ENCODE results near the gene NT5C3B.
"Not testable (repeated sequence)": the region's sequence is repeated elsewhere in the genome, so short reads cannot be mapped to it uniquely, and the experiment has no call there.

The NT5C3B gene

DNA sequence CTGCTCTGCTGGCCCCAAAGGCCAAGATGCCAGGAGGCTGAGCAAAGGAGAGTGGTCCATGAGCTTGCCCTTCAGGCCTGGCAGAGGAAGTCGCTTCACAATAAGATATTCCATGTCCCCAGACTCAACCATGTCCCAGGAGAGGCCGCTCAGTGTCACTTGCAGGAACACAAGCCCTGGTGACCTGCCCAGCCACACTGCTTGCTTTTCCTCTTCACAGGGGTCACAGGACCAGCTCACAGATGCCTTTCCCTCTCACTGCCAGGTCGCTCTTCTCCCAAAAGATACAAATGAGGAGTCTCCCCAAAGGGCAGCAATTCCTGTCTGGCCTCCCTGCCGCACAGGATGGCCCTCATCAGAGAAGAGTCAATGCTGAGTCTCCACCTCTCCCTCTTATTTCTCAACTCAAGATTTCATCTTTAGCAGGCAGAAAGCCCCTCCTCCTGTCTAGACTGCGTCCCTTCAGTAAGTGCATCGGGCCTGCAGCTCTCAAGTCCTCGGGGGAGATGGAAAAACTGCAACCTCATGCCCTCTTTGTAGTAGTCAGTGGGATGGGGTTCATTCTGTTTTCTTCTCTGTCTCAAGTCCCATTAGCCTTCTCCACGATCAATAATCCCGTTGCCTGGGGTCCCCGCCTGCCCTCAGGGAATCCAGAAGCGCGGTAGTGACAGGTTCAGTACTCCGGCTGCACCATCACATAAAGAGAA lies 54.5 kb downstream of the NT5C3B start:
- no peak for DNase-seq

GRCh38 chr17:41779954-41780353 lies 56.1 kb downstream of the NT5C3B start:
- DNase-seq = no peak

DNA sequence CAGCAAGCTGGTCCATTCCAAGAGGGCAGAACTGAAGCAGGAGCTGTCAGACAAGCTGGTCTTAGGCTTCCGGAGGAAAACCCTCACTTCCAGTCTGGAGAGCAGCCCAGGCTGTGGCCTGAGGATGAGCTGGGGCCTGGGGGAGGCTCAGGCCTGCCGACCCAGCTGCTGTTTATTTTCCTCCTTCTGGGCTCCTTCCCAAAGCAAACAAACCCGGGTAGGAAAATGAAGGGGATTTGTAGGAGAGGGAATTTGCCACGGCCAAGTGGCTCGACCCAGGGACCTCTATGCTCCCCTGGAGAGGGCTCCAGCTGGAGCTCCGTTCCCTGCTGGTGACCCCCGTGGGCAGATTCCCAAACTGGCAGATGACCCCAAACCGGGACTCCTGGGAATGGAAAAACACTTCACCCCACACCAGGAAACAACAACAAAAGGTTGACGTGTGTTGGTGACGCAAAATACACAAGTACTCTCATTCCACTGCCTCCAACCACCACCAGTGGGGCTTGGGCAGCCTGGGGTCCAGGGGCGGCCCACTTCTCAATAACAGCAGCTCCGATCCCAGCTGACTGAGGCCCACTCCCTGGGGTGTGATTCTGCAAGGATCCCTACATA lies 58.4 kb downstream of the NT5C3B start:
- no peak for DNase-seq

- no peak for DNase-seq
Measured at GRCh38 chr17:41777157-41777573, 58.9 kb downstream of the NT5C3B start.

DNA sequence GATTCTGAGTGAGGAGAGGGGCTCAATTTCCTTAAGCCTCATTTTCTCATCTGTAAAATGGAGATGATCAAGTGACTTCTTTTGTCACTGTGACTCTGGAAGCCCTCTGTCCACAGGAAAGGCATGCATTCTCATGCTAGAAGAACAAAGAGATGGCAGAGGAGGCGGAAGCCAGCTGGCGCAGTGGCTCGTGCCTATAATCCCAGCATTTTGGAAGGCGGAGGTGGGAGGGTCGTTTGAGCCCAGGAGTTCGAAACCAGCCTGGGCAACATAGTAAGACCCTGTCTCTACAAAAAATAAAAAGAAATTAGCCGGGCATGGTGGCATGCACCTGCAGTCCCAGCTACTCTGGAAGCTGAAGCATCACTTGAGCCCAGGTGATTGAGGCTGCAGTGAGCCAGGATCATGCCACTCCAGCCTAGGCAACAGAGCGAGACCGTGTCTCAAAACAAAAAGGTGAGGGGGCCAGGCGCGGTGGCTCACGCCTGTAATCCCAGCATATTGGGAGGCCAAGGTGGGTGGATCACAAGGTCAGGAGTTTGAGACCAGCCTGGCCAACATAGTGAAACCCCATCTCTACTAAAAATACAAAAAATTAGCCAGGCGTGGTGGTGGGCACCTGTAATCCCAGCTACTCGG lies 59.7 kb downstream of the NT5C3B start:
- DNase-seq = not testable (repeated sequence)

GRCh38 chr17:41775394-41776226 lies 60.4 kb downstream of the NT5C3B start:
- DNase-seq = no peak

Data from activated CD4-positive, alpha-beta T cell treated with anti-CD3 and anti-CD28 coated beads, Interleukin-2, amount 50 U/mL, for 1 hour (primary cell).